Osteocyte (in vitro differentiated cells): ENCODE results near the gene NELFCD. TPM values are rescaled to one million over a fixed set of nuclear protein-coding genes. Genes with fewer than 3 reads are reported as not detected.

Source experiments
- DNase-seq: peaks from one replicate; pipeline ENCODE4 v3.0.0; 2021; ENCODE audit warnings: mixed read lengths; ENCODE audit not compliant: unreplicated experiment; ENCODE audit errors: extremely low spot score
- H3K27ac Mint-ChIP-seq: one replicate; pipeline ENCODE4 v1.8.0; 2021; ENCODE audit warnings: mild to moderate bottlenecking, mixed read lengths; ENCODE audit not compliant: unreplicated experiment
- H3K27me3 Mint-ChIP-seq: one replicate; pipeline ENCODE4 v1.8.0; 2021; ENCODE audit warnings: mixed read lengths; ENCODE audit not compliant: unreplicated experiment
- H3K36me3 Mint-ChIP-seq: one replicate; pipeline ENCODE4 v1.8.0; 2021; ENCODE audit warnings: mixed read lengths; ENCODE audit not compliant: unreplicated experiment
- H3K4me1 Mint-ChIP-seq: one replicate; pipeline ENCODE4 v1.8.0; 2021; ENCODE audit warnings: mixed read lengths; ENCODE audit not compliant: unreplicated experiment
- H3K4me3 Mint-ChIP-seq: one replicate; pipeline ENCODE4 v1.8.0; 2021; ENCODE audit warnings: mild to moderate bottlenecking, moderate library complexity, mixed read lengths; ENCODE audit not compliant: unreplicated experiment
- H3K9me3 Mint-ChIP-seq: one replicate; pipeline ENCODE4 v1.8.0; 2021; ENCODE audit warnings: mixed read lengths; ENCODE audit not compliant: unreplicated experiment
- total RNA-seq: library from RNA; stranded (reverse); gene quantifications from 2 replicates; pipeline ENCODE4 v1.2.1, GENCODE V29; 2021
- TF ChIP-seq, protein P1 (sequence below): fragments of 200-600 bp; sonication (generic); IDR thresholded peaks from 2 replicates; pipeline ENCODE4 v1.5.0; 2021; ENCODE audit warnings: antibody characterized with exemption, mild to moderate bottlenecking, moderate library complexity

Gene NELFCD
- total RNA-seq, 1 donor from 2014 or later: 60.9 TPM

DNA sequence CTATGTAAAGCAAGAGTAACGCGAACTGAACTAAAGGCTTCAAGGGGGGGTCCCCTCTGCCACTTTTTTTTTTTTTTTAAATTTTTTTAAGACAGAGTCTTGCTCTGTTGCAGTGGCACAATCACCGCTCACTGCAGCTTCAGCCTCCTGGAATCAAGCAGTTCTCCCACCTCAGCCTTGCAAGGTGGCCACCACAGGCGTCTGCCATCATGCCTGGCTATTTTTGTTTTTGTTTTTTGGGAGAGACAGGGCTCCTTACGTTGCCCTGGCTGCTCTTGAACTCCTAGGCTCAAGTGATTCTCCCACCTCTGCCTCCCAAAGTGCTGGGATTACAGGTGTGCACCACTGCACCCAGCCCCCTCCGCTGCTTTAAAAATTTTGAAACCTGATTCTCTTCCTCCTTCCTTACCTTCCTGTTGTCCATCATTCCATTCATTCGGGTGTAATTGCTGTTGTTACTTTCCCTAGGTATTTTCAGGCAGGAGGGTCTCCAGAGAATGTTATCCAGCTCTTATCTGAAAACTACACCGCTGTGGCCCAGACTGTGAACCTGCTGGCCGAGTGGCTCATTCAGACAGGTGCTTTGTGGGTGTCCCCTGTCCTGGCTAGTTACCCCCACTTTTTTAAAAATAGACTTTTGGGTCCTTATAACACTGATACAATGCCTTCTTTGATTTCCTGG is 5.4 kb downstream of the NELFCD start:
- DNase-seq: no peak
- H3K4me1 Mint-ChIP-seq: peaks cover 21% of the 10 kb centered on the region
- H3K36me3 Mint-ChIP-seq: peaks cover 41% of the 10 kb centered on the region
- H3K4me3 Mint-ChIP-seq: no peak overlapping the region
- H3K27me3 Mint-ChIP-seq: no peaks in the 10 kb centered on the region
- no peaks in the 10 kb centered on the region for H3K9me3 Mint-ChIP-seq
- H3K27ac Mint-ChIP-seq: no peak overlapping the region
- TF ChIP-seq, protein P1, sequence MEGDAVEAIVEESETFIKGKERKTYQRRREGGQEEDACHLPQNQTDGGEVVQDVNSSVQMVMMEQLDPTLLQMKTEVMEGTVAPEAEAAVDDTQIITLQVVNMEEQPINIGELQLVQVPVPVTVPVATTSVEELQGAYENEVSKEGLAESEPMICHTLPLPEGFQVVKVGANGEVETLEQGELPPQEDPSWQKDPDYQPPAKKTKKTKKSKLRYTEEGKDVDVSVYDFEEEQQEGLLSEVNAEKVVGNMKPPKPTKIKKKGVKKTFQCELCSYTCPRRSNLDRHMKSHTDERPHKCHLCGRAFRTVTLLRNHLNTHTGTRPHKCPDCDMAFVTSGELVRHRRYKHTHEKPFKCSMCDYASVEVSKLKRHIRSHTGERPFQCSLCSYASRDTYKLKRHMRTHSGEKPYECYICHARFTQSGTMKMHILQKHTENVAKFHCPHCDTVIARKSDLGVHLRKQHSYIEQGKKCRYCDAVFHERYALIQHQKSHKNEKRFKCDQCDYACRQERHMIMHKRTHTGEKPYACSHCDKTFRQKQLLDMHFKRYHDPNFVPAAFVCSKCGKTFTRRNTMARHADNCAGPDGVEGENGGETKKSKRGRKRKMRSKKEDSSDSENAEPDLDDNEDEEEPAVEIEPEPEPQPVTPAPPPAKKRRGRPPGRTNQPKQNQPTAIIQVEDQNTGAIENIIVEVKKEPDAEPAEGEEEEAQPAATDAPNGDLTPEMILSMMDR: no peak

DNA sequence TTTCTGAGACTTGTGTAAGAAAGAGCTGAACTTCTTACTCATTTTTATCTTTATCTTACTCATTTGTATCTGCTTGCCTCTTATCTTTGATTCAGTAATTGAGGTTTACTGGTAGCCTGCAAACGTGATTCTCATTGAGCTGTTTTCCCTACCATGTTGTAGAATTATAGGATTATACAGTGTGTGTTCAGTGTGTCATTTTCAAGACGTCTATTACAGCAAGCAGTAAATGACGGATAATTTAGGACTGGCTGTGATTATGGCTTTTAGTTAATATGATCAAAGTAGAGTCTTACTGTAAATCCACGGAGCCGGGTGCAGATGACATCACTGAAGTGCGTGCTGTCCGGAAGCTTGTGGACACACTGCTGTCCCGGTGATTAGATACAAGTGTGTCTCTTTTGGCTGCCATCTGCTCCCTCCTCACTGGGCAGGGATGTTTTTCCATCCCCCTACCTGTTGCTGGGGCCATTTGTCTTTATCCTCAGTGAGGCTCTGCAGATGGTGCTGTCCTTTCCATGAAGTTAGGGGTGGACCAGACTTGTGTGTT is 6.0 kb downstream of the NELFCD start:
- Mint-ChIP-seq H3K9me3 (no peaks in the 10 kb centered on the region), H3K27me3 (no peaks in the 10 kb centered on the region), H3K4me1 (peaks cover 18% of the 10 kb centered on the region), H3K4me3 (no peak overlapping the region), H3K36me3 (peaks cover 46% of the 10 kb centered on the region), H3K27ac (no peak overlapping the region)
- TF ChIP-seq, protein P1: no peak
- DNase-seq: no peak

DNA sequence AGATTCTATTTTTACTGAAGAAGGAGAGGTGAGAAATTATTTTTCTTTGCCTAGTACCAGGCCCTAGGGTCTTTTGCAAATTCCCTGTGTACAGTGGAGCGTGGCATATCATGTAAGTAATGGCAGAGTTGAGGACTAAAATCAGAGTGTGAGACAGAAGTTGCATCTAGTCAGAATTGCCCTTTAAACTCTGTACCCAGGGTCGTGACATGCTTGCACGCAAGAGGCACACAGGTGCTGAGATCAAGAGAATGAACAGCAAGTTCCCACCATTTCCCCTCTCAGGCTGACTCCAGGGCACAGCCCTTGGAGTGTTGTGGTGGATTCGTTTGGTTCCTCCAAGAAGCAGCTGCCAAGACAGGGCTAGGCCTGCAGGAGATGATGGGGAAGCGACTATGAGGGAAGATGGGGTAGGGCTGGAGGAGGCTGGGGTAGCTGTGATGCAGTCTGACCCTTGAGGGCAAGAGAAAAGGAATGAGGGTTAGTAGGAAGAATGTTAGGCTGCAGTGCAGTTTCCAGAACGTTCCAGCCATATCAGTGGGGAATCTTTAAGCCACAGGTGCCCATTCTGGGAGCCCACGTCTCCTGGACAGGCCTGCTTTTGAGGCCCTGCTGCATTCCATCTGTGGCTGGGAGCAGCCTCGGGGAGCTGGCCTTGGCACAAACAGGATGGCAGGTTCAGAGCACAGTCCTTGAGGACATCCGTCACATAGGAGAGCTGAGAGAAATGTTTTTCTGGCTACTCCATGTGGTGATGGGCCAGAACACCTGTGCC is 6.9 kb downstream of the NELFCD start:
- Mint-ChIP-seq H3K4me3 (no peak overlapping the region), H3K36me3 (peaks cover 51% of the 10 kb centered on the region), H3K9me3 (no peaks in the 10 kb centered on the region), H3K27ac (no peak overlapping the region), H3K4me1 (peaks cover 11% of the 10 kb centered on the region), H3K27me3 (no peaks in the 10 kb centered on the region)
- TF ChIP-seq, protein P1: no peak
- DNase-seq: no peak

DNA sequence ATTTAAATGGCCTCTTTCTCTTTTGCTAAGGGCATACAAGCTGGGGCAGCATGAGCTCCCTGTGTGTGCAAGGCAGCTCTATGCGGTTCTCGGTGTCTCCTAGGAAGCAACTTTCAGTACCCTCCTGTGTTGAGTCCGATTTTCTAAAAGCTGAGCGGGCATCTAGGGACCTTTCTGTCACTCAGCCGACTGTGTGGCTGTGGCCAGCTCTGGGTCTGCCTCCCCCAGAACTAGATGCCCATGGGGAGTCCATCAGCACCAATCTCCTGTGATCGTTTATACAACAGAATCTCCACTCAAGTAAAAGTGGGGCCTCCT is 7.5 kb downstream of the NELFCD start:
- H3K4me1 Mint-ChIP-seq: peaks cover 11% of the 10 kb centered on the region

More for the DNA sequence above, 7.5 kb downstream of the NELFCD start:
- H3K27me3 Mint-ChIP-seq: no peaks in the 10 kb centered on the region
- DNase-seq: no peak
- no peaks in the 10 kb centered on the region for H3K9me3 Mint-ChIP-seq
- H3K4me3 Mint-ChIP-seq: no peak overlapping the region
- TF ChIP-seq, protein P1: no peak
- peaks cover 51% of the 10 kb centered on the region for H3K36me3 Mint-ChIP-seq
- no peak overlapping the region for H3K27ac Mint-ChIP-seq
